ENCODE measurements around the gene APLNR.

Gene APLNR

GRCh38 chr11:57192316-57192715 is 44.7 kb downstream of the APLNR start:
- H3K27ac ChIP-seq (ENCODE audit: low read length): no peak overlapping the region
- H3K36me3 ChIP-seq (ENCODE audit: control insufficient read depth in 1 of 2, insufficient read depth in 2 of 2, low read length in 2 of 2): no peaks in the 10 kb centered on the region
- H3K9me3 ChIP-seq (ENCODE audit: control insufficient read depth in 1 of 2, low read length in 2 of 2): no peaks in the 10 kb centered on the region
- H3K4me1 ChIP-seq (ENCODE audit: control insufficient read depth in 1 of 2, insufficient read depth in 2 of 2, low read length in 2 of 2): no peaks in the 10 kb centered on the region
- no peak overlapping the region for H3K4me3 ChIP-seq (ENCODE audit: low read depth in 1 of 2, low read length in 2 of 2)
- H3K27me3 ChIP-seq (ENCODE audit: low read depth, low read length): no peaks in the 10 kb centered on the region

DNA sequence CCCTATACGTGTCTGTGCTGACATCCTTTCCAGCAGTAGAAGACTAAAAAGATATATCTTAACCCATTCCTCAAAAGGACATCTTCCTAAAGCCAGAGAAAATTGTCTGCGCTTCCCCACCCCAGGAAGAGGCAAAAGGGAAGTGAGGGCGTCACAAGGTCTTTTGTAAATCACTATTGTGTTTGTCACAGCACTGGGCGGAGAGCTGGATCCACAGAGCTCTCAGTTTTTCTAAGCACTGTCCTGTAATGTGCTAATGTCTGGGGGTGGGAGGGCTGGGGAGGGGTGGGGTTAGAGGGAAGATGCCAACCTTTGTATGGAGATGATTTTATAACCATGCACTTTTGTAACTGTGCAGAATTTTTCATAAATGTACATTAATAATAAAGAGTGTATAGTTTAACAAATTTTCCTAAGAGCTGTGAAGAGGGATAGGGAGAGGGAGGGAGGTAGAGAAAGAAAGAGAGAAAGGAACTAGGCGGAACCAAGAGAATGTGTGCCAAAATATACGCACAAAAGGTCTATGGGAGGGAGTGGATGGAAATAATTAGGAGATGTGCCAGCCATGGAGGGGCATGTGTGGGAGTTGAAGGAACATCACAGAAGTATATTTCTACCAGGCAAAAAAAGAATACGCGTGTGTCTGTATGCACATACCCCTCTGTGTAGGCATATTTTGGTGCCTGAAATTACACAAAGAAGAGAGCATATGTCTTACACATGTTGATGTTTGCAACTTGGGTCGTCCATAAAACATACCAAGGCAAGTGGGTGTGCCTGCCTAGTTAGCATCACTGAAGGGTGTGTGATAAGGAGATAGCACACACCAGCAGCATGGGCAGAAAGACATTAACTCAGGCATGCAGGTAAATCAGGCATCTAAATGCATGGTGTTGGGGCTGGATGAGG is 45.5 kb downstream of the APLNR start:
- Histone ChIP-seq H3K27ac (ENCODE audit: low read length) (no peak overlapping the region), H3K27me3 (ENCODE audit: low read depth, low read length) (no peaks in the 10 kb centered on the region), H3K4me3 (ENCODE audit: low read depth in 1 of 2, low read length in 2 of 2) (no peak overlapping the region), H3K4me1 (ENCODE audit: control insufficient read depth in 1 of 2, insufficient read depth in 2 of 2, low read length in 2 of 2) (no peaks in the 10 kb centered on the region), H3K9me3 (ENCODE audit: control insufficient read depth in 1 of 2, low read length in 2 of 2) (no peaks in the 10 kb centered on the region), H3K36me3 (ENCODE audit: control insufficient read depth in 1 of 2, insufficient read depth in 2 of 2, low read length in 2 of 2) (no peaks in the 10 kb centered on the region)

DNA sequence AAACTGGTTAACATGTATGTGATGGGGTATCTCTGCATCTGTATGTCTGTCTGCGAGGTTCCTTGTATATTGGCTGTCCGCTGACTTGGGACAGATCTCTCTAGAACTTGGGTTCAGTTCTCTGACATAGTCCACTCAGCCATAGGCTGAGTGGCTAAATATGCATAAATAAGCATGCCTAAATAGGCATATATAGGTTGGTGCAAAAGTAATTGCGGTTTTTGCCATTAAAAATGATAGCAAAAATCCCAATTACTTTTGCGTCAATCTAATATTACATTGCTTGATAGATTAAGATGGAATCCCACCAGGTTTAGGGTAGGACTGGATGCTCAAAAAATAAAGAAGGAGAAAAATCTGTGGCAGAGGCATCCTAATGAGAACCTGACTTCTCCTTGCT is 46.5 kb downstream of the APLNR start:
- Histone ChIP-seq H3K9me3 (ENCODE audit: control insufficient read depth in 1 of 2, low read length in 2 of 2) (no peaks in the 10 kb centered on the region), H3K36me3 (ENCODE audit: control insufficient read depth in 1 of 2, insufficient read depth in 2 of 2, low read length in 2 of 2) (no peaks in the 10 kb centered on the region), H3K4me3 (ENCODE audit: low read depth in 1 of 2, low read length in 2 of 2) (no peak overlapping the region), H3K27ac (ENCODE audit: low read length) (no peak overlapping the region), H3K4me1 (ENCODE audit: control insufficient read depth in 1 of 2, insufficient read depth in 2 of 2, low read length in 2 of 2) (no peaks in the 10 kb centered on the region), H3K27me3 (ENCODE audit: low read depth, low read length) (no peaks in the 10 kb centered on the region)
